NK-92 treated with Interleukin-12 subunit alpha and Interleukin-12 subunit beta, amount 100 ng/mL, for 24 hours (cell line): ENCODE measurements around the gene IRX2.

ENCODE experiments used
- DNase-seq: peaks from one replicate; lab custom pipeline; 2025; lab: John Stamatoyannopoulos, UW

The IRX2 gene

DNA sequence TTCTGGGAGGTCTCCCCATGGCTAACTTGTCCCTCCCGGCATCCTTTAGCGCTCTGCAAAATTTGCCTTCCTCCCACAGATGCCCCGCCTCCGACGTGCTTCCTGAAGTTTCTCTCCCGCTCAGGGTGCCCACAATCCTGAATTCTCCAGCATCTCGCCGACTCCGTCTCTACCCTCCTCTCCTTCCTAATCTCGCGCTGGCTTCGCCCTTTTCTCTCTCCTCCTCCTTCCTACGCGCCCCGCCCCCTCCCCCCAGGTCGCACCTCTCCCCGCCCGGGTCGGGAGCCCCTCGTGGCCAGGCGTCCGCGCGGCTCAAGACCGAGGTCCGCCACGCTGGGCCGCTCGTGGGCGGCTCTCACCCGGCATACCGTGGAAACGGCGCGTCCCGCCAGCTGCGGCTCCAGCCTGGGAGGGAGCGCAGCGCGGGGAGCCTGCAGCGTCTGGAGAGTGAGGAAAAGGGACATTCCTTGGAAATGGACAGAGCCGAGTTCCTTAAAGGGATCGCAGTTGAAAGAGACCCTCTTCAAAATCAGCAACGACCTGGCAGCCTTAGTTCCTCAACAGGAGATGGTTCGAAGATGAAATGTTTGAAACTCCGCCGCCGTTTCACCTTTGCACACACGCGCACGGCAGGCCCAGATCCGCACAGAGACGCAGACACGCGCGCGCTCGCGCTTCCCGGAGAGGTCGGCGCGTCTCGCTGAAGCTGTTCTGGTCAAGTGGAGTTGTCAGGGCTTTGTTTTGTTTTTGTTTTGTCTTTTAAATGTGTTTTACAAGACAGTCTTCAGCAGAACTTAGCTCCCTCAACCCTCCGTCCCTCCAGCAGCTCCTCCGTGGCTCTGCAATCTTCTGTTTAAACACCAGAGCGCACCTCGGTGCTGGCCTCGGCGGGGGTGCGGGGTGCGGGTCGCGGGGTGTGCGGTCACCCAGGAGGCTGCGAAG, 5.0 kb upstream of the IRX2 start:
- no peak for DNase-seq

DNA sequence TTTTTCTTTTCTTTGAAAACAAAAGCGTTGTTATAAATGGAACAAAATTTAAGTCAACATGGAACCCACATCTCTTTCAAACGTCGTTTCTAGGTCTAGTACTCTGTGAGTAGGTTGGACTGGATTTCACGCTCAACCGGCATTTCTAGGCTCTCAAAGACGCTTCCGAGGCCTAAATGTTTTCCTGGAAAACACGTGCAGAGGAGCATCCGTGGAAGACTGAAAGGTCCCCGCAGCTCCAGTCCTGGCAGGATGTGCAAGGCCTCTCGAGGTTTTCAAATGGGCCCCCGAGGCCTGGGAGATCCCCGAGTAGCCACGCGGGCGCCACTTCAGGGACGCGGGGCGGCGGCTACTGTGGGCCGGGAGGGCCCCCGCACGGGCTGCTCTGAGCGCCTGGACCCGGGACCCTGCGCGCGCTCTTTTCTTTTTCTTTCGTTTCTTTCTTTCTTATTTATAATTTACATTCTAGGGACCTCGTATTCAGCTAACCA, 4.2 kb upstream of the IRX2 start:
- DNase-seq = no peak

DNA sequence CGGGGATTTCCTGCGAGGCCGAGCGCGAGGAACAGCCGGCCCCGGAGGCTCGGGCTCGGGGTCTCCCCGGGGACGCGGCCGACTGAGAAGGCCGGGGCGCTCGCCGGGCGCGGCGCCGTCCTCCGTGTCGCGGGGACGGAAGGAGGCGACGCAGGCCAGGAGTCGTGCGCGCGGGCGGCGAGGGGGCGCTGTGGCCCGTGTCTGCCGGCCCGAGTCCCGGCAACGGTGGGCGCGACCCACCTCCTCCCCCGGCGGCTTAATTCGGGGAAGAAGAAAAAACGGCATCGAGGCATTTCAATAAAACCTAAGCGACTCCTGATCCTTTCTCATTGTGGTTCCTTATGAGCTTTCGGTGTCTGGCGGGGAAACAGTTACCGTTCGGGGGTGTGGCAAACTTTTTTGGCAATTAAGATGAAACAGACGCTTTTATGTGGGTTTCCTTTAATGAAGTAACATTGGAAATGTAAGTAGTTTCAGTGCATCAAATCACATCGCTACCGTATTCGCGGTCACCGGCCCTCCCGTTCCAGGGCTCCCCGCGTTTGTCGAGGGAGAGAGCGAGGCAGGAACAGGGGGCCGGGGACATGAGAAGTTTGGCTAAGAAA, 3.7 kb upstream of the IRX2 start:
- DNase-seq = no peak

DNA sequence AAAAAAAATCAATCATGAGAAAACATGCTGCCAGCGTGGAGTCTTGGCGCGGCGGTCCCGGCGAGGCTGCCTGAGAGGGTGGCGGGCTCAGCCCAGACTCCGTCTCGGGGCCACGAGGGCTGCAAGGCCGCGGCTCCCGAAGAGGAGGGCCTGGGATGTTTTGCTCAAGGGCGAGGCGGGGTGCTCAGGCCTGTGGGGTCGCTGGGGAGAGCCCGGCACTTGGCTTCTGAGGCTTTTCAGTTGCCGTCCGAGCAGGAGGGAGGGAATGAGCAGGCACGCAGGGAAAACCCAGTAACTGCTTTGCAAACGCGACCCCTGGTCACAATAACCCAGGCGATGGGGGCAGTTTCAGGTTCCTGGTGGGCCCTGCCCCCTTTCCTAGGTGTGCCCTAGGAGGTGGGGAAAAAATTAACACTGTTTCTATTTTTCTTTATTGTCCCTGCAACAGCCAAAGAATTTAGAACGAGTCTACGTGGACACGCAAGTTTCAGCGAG, 3.2 kb upstream of the IRX2 start:
- no peak for DNase-seq

DNA sequence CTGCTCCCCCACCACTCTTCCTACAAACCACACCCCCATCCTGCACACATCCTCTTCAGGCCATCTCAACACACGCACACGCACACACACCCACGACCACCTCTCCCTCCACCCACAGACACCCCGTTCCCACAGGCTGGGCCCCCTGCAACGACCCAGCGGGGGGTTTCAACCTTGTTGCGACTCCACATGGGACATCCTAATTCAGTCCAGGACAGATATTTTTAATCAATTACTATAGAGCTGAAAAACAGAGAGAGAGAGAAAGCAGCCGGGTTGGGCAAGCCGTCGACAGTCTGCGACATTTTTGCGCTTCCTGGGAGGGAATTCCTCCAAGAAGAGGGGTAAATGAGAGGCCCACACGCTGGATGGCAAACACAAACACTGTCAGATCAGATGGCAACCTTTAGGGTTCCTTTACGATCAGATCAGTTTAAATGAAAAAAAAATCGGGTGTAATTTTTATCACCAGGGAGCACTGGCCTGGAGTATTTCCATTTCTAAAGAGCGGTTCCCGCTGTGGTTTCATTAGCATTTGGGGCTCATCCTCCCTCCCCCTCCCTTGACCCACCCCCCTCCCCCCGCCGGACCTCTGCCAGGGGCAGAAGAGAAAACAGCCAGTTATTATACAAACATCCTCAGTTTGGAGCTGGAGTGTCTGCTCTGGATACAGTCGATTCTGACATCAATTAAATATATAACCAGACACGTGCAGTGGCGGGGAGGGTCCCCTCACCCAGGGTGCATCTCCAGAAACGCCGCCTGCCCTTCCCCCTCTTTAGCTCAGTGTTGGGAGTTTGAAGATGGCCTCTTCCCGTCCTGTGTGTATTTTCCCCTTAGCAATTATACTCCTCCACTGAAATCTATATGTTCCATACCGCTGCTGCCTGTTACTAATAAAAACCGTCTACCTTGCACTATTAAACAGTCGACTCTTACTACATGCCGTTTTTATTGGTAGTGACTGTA, 2.3 kb upstream of the IRX2 start:
- DNase-seq = no peak

DNA sequence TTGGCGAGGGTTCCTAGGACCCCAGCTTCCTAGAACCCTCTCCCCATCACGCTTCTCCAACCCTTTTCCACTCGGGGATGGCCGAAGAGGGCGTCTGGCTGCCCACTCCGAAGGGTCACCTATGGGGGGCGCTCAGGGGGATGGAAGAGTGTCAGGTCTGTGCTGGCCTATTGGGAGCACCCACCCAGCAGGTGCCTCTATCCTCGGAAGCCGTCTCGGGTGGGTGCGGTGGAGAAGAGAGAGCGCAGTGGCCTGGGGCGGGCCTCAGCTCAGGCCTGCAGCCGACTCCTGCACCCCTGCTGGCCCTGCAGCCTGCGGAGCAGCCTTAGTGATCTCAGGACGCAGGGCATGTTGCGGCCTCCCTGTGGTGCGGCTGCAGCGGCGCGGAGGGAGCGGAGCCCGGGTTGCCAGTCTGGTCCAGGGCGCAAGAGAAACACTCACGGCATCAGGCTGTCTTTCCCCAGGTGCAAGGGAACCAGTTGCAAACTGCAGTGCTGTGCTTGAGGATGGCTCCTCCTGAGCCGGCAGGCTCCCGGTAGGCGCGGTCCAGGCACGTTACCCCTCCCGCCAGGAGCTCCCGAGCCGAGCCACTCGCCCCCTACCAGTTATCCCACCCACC, 1.5 kb upstream of the IRX2 start:
- no peak for DNase-seq

DNA sequence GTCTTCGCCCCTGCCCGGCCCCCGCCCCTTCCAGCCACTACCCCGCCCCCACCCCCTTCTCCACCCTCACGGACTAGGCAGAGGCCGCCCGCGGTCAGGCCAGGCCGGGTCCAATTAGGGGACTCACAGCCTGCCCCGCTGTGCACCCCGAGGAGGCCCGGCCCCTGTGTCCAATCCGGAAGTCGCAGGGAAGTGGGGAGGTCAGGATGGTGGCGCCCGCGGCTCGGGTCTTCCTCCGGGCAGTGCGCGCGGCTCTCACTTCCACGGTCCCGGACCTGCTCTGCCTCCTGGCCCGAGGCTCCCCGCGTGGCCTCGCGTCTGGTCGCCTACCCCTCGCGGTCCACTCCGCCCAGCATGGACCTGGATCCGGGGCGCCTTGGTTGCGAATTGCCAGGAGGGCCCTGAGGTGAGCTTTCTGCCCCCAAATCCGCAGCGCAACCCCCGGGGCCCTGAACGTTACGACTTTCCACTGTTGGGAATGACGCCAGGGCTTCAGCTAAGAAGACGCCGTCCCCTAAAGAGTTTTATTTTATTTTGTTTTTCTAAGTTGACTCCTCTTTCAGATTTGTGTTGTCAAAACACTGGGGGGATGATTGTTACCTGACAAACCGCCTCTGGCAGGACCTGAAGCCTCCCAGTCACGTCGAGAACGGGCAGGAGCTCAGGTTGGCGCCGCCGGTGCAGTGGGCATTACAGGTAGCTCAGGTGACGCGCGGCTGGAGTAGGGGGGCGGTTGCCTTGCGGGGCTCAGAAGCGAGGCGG, 763 bp upstream of the IRX2 start:
- no peak for DNase-seq

DNA sequence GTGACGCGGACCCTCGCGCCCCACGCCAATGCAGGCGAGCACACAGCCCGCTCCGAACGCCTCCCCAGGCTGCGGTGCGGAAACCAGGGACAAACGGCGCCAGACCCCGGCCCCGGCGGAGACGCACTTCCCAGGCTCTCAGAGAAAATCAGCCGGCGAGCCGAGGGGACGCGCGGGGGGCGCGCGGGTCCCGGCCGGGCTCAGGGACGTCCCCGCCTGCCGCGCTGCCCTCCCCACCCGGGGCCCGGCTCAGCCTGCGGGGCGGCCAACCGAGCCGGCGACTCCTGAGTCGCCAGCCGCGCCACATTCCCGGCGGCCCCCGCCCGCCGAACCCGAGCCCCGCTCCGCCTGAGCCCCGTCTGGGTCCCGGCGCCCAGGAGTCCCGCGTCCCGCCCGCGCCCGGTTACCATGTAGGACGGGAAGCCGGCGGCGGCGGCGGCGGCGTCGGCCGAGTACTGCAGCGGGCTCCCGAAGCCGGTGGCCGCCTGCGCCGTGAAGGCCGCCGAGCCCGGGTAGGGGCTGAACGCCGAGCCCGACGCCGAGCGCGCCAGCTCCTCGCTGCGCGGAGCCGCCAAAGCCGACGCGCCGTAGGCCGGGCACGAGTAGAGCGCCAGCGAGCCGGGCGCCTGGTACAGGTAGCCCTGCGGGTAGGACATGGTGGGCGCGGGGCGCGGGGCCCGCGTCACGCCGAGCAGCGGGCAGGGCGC, 566 bp downstream of the IRX2 start:
- no peak for DNase-seq

DNA sequence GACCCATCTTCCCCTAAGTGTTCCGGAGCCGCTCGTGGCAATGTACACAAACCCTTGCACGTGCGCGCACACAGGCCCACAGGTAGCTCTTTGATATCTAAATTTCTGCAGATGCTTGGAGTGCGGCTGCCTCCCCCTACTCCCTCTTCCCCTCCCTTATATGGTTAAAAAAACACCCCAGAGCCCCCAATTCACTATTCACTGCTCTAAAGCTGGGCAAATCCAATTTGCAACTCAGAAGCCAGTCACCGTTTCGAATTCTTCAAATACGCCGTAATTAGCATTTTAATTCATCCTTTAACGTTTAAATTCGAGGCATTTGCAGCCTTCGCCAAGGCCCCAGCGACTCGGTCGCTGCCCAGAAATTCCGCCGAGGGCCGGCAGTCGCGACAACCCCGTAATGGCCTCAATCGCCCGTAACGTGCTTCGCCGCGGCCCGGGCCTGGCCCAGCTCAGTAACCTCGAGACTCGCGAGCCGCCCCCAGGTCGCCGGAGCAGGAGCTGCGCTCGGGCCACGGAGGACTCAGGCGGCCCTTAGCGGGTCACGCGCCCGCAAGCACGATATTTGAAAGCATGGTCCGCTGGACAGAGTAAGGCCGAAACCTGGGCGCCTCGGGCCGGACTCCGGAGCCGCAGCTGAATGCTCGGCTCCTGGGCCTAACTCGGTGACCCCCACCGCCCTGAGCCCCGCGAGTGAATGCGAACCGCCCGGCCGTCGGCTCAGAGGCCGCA, 1.3 kb downstream of the IRX2 start:
- no peak for DNase-seq

DNA sequence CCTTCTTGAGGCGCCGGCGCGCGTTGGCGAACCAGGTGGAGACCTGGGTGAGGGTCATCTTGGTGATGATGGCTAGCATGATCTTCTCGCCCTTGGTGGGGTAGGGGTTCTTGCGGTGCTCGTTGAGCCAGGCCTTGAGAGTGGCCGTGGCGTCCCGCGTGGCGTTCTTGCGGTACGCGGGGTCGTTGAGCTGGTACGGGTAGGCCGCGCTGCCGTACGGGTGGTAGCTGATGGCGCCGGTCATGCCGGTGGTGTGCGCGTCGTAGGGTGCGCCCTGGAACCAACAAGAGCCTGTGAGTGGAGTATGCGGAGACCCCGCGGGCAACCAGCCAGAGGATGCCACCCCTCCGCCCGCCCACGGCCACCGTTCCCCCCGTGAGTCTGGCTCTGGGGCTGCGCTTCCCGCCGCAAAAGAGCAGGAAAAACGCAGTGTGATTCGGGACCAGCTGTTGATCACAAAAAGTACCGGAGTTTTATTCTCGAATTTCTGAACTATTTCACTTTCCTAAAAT, 1.9 kb downstream of the IRX2 start:
- DNase-seq = no peak

DNA sequence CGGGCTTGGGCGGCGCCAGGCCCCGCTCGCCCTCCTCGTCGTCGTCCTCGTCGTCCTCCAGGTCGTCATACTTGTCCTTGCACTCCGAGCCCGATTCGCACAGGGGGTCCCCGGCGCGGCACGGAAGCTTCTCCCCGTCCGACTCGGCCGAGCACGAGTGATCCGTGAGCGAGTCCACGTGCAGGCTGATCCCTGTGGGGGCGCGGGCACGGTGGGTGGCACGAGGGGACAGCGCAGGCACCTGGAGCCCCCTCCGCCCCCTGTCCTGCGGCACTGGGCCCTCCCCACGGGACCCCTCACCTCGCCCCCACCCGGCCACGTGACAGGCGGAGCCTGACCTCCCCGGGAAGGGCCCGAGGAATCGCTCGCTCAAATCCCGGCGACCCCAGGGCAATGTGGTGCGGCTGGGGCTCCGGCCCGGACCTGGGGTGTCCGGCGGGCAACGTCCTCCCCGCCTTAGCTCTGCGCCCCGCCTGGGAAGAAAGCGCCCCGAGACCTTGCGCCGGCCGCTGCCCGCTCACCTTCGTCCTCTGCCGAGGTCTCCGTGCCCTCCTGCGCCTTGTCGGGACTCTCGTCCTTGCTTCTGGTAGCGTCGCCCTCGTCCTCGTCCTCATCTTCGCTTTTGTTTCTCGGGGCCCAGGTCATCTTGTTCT, 2.5 kb downstream of the IRX2 start:
- DNase-seq = no peak

DNA sequence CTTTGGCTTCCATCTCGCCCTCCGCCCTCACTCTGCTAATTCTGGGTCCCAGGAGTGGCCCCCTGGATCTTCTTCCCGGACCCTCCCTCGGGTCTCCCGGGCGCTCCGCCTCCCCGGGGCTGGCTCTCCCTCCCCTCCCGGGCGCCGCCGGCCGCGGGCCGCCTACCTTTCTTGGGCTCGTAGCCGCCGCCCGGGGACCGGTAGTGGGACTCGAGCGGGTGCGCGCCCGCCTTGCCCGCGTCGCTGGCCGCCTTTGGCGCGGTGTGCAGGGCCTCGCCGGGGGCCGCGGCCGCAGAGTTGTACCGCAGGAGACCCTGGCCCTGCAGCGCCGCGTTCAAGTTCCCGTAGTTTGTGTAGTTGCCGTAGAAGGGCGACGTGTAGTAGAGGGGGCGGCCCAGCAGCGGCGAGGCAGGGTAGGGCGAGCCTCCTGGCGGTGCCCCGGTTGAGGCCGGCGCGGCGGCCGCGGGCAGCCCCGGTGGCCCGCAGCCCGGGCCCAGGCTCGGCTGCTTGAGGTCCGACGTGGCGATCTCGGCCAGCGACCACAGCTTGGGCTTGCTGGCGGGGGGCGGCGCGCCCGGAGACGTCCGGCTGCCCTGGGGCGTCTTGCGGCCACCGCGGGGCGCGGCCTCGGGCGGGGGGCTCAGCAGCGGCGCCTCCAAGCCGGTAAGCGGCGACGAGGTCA, 3.2 kb downstream of the IRX2 start:
- DNase-seq = no peak

DNA sequence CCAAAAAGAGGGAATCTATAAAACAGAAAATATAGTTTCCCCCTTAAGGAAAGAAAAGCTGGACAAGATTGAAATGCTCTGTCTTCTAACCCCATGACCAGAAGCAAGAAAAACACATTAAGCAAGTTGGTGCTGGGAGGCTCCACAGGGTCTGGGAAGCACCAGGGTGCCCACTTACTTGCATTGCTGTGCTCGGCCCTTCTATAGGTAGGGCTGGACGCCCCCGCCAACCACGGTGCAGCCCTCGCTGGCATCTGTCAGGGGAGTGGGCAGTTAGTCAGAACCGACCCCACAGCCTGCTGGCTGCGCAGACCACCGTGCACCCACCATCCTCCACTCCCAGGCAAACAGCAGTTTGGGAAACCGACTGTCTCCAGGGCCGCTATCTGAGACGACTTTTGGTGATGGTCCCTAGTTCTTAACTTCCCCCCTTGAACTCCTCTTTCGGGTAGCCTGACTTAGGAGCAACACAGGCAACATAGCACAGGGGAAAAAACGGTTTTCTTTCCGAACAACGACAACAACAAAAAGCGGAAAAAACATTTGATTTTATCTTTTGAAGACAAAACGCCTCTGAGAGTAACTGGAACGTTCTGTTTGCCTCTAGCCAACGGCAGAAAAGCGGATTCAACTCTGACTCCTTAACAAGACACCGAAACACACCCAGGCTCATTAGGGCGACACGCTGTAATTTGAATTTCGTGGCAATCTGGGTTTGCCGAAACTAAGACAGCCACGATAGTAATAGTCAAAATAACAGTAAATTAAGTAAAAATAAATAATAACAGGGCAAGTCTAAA, 3.9 kb downstream of the IRX2 start:
- DNase-seq = no peak

DNA sequence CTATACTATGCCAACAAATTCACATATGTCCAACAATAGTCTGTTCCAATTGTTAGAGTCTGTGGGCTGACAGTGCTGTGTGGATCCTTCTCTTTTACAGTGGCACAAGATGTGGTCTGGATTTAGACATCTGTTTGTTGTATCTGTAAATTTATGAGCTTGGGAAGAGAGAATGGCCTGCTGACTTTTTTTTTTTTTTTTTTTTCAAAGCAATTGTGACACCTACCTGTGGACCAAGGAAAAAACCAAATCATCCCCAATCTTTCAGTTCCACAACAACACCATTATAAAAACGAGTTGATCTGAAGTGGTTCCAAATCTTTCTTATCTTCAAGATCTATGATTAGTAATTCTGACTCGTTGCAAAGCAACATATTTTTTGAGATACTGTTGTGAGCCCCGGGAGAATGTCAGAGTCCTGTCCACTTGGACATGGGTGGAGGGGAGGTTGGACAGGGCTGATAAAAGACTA, 4.9 kb downstream of the IRX2 start:
- no peak for DNase-seq

DNA sequence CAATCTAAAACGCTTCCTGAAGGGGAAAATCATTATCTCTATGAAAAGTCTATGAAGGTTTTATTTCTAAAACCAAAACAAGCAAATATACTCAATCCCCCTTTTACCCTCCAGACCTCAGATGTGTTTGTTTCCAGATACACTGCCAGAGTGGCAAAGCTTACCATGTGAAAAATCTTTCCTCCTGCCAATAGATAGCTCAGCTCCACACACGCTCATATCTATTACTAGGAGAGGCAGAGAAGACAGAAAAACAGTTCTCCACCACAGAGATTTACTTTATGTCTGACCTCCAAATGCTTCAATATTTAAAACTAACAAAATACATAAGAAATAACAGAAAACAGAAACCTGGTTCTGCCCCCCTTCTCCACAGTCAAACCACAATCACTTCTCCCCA, 7.0 kb downstream of the IRX2 start:
- no peak for DNase-seq

DNA sequence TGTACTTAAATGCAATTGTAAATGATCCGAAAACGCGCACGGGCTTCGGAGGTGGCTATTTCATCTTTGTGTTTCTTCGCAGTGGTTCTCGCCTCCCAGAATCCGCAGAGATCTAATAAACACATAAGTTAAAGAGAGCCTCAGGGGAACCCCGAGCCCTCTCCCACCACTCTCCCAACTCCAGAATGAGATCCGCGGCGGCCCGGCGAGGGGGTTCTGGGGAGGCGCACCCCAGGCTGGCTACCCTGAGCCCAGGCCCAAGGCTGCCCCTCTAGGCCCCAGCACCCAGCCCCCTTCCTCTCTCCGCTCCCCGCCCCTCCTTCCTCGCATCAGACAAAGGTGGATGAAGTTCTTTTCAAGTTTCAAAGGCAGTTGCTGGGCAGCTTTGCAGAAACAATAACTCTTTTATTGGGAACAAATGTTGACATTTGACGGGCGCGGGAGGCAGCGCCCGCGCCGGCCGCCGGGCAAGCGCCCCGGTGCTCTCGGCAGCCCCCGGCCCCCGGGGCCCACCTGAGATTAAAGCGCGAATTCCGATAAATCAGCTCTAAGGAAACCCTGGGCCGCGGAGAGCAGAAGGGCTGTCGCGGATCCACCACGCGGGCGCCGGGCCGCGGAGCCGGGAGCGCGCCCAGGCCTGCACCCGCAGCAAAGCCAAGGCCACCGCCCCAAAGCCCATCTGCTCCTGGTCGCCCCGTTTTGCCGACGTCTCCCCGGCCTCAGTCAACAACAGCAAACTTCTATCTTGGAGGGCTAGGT, 8.4 kb downstream of the IRX2 start:
- DNase-seq = no peak
